HCT116 (cell line): ENCODE data around the gene CHST1. TPM values are rescaled to one million over a fixed set of nuclear protein-coding genes. Genes with fewer than 3 reads are reported as not detected.

ENCODE experiments used
- ATAC-seq: fragments of 200-7000 bp; cut with Tn5 transposase; 2 replicates; pipeline ENCODE4 v1.9.1; 2020; ENCODE audit warnings: mild to moderate bottlenecking, moderate library complexity
- BruUV-seq: library from RNA; stranded (reverse); fragments of 400-500 nt; replicated peaks from 2 replicates; lab custom pipeline; 2021; lab: Mats Ljungman, UMichigan
- CTCF ChIA-PET: fragments of 300-600 bp; sonication (Branson Sonifier 250); formaldehyde crosslinking; loops from one replicate; lab custom pipeline; 2021; ENCODE audit warnings: antibody characterized with exemption; lab: Charles Lee
- POLR2A ChIA-PET: fragments of 300-600, 350-600 bp; sonication (Branson Sonifier 250); formaldehyde crosslinking; loops from one replicate; lab custom pipeline; 2021; ENCODE audit warnings: antibody characterized with exemption; lab: Charles Lee
- RAD21 ChIA-PET, 2 experiments: fragments of 300-600 bp; sonication (Branson Sonifier 250); formaldehyde crosslinking; loops; one replicate each; lab custom pipeline; 2023; ENCODE audit warnings: low total read pairs in 2 of 2; ENCODE audit not compliant: uncharacterized antibody in 2 of 2, unreplicated experiment in 2 of 2, low non-redundant PET in 1 of 2; lab: Charles Lee
- DNase-seq: peaks from one replicate; pipeline ENCODE4 v3.0.0-alpha.2; 2010; ENCODE audit warnings: low read depth, low spot score
- H2AFZ ChIP-seq: fragments of 200-600 bp; shearing (Covaris generic), sonication (generic); 2 replicates; pipeline ENCODE4 v1.6.1; 2017; ENCODE audit warnings: low read depth, mixed run types, mixed read lengths, antibody characterized with exemption, low read length; ENCODE audit not compliant: poor library complexity, severe bottlenecking
- H3K27ac ChIP-seq: 2 replicates; pipeline ENCODE4 v1.5.1; 2012; ENCODE audit warnings: low read depth, low read length
- H3K27me3 ChIP-seq: fragments of 200-600 bp; sonication (generic); 2 replicates; pipeline ENCODE4 v1.6.1; 2016; ENCODE audit warnings: mixed run types, low read length, mixed read lengths; ENCODE audit not compliant: insufficient read depth
- H3K36me3 ChIP-seq, 2 experiments: fragments of 200-500 bp in 1 of 2; fragments of 200-600 bp in 1 of 2; sonication (Bioruptor generic) in 1 of 2; sonication (generic) in 1 of 2; 2 replicates each; pipeline versions ENCODE4 v1.5.1 to v1.6.1; 2014 to 2016; ENCODE audit warnings: low read length in 2 of 2, inconsistent platforms in 1 of 2, mixed read lengths in 1 of 2, mixed run types in 1 of 2; ENCODE audit not compliant: insufficient read depth in 2 of 2, control insufficient read depth in 1 of 2
- H3K4me1 ChIP-seq, 2 experiments: fragments of 200-600 bp in 1 of 2; sonication (generic) in 1 of 2; 2 replicates each; pipeline versions ENCODE4 v1.5.1 to v1.6.1; 2012 to 2017; ENCODE audit warnings: low read length in 2 of 2, inconsistent platforms in 1 of 2, mild to moderate bottlenecking in 1 of 2, mixed read lengths in 1 of 2, mixed run types in 1 of 2, moderate library complexity in 1 of 2; ENCODE audit not compliant: insufficient read depth in 2 of 2, control insufficient read depth in 1 of 2
- H3K4me2 ChIP-seq: fragments of 200-600 bp; sonication (generic); 2 replicates; pipeline ENCODE4 v1.6.1; 2017; ENCODE audit warnings: mixed run types, low read length, mixed read lengths
- H3K4me3 ChIP-seq, 2 experiments: fragments of 200-600 bp in 1 of 2; sonication (generic) in 1 of 2; replicated peaks in 1 of 2; 2 replicates each; pipeline ENCODE4 v1.5.1; 2011 to 2016; ENCODE audit warnings: low read length in 2 of 2, control low read depth in 1 of 2, low read depth in 1 of 2, mild to moderate bottlenecking in 1 of 2, mixed read lengths in 1 of 2, mixed run types in 1 of 2
- H3K79me2 ChIP-seq: fragments of 200-600 bp; sonication (generic); 2 replicates; pipeline ENCODE4 v1.6.1; 2017; ENCODE audit warnings: mild to moderate bottlenecking, mixed run types, low read length, moderate library complexity, mixed read lengths; ENCODE audit not compliant: insufficient read depth
- H3K9ac ChIP-seq: fragments of 200-600 bp; sonication (generic); 2 replicates; pipeline ENCODE4 v1.6.1; 2016; ENCODE audit warnings: low read length, mixed read lengths
- H3K9me2 ChIP-seq: fragments of 200-600 bp; sonication (generic), shearing (Covaris generic); 2 replicates; pipeline ENCODE4 v1.6.1; 2017; ENCODE audit warnings: mixed run types, mild to moderate bottlenecking, moderate library complexity; ENCODE audit not compliant: insufficient read depth
- H3K9me3 ChIP-seq, 2 experiments: fragments of 200-500 bp in 1 of 2; fragments of 200-600 bp in 1 of 2; sonication (Bioruptor generic) in 1 of 2; sonication (generic) in 1 of 2; 2 replicates each; pipeline ENCODE4 v1.6.1; 2014 to 2017; ENCODE audit warnings: low read length in 2 of 2, mixed read lengths in 2 of 2, inconsistent platforms in 1 of 2, low read depth in 1 of 2, mild to moderate bottlenecking in 1 of 2, mixed run types in 1 of 2, moderate library complexity in 1 of 2; ENCODE audit not compliant: control insufficient read depth in 1 of 2, insufficient read depth in 1 of 2
- H4K20me1 ChIP-seq: fragments of 200-600 bp; sonication (generic), shearing (Covaris generic); 2 replicates; pipeline ENCODE4 v1.6.1; 2017; ENCODE audit warnings: mixed run types, mild to moderate bottlenecking, moderate library complexity; ENCODE audit not compliant: insufficient read depth
- ATF3 ChIP-seq: IDR thresholded peaks from 2 replicates; pipeline ENCODE4 v1.6.1; 2012
- CBX3 ChIP-seq: IDR thresholded peaks from 2 replicates; pipeline ENCODE4 v1.6.1; 2012; ENCODE audit warnings: low read depth
- CEBPB ChIP-seq: IDR thresholded peaks from 2 replicates; pipeline ENCODE4 v1.6.1; 2012; ENCODE audit warnings: low read depth
- EGR1 ChIP-seq: IDR thresholded peaks from 2 replicates; pipeline ENCODE4 v1.6.1; 2012; ENCODE audit warnings: low read depth
- ELF1 ChIP-seq: IDR thresholded peaks from 2 replicates; pipeline ENCODE4 v1.6.1; 2012; ENCODE audit warnings: low read depth, borderline replicate concordance
- FOSL1 ChIP-seq: IDR thresholded peaks from 2 replicates; pipeline ENCODE4 v1.6.1; 2012; ENCODE audit warnings: low read depth
- SRF ChIP-seq: IDR thresholded peaks from 2 replicates; pipeline ENCODE4 v1.6.1; 2012; ENCODE audit warnings: low read depth
- ZBTB33 ChIP-seq: IDR thresholded peaks from 2 replicates; pipeline ENCODE4 v1.6.1; 2011; ENCODE audit warnings: mild to moderate bottlenecking, low read length, moderate library complexity; ENCODE audit not compliant: insufficient replicate concordance; ENCODE audit errors: extremely low read depth
- intact Hi-C: fragments of 100-400 bp; cut with micrococcal nuclease; formaldehyde crosslinking; loops from 2 replicates; pipeline ENCODE4 v1.10.0; 2022
- total RNA-seq: library from RNA; stranded (reverse); gene quantifications from one replicate; pipeline ENCODE4 v1.2.1, GENCODE V29; 2021; ENCODE audit not compliant: unreplicated experiment
- TF ChIP-seq, protein P1 (sequence below): IDR thresholded peaks from 2 replicates; pipeline ENCODE4 v1.6.1; 2012

CHST1 gene
- total RNA-seq, 1 experiment from 2014 or later, result 0.69 TPM

DNA sequence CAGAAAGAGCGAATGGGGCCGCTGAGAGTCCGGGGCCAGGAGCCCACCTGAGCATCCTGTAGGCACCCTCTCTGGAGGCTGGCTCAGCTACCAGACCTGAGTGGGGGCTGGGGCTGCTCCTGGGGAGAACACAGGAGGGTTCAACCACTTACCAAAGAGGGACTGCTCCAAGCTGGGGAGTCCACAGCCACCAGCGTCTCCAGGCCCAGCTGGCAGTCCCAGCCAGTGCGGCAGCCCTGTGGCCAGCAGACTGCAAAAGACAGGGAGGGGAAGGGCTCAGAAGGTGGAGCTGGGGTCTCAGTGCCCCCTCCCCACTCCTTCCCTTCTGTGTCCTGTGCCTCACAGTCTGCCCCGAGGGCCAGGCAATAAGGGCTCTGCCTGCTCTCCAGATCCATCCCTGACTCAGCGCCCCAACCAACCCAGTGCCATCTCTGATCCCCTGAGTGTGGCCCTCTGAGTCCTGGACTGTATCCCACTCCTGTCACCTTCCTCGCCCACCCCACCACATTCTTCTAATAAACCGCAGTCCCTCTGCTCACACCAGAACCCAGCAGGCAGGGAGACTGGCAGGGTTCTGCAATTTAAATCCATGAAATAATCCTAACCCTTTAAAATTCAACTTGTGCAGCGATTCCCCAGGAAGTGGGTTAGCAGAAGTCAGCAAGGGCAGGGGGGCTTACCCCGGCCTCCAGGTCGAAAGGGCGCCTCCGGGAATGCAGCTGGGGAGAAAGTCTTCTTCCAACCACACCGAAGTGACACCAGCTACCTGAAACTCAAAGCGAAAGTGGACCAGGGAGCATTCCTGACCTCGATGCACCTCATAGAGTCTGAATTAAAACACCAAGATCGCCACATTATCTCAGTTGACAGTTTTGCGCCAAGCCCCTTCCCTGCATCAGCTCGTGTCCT, 13.3 kb downstream of the CHST1 start:
- BruUV-seq, result no TSS peak
- Histone ChIP-seq H2AFZ (no peak overlapping the region), H4K20me1 (no peaks in the 10 kb centered on the region), H3K9me3 (no peaks in the 10 kb centered on the region), H3K4me3 (no peak overlapping the region), H3K27ac (no peak overlapping the region), H3K9me2 (no peaks in the 10 kb centered on the region), H3K4me2 (no peak overlapping the region), H3K36me3 (no peaks in the 10 kb centered on the region), H3K4me1 (peaks cover 0 to 3% of the 10 kb centered on the region in 2 experiments; a peak in 1 of 4 replicates), H3K9ac (no peak overlapping the region), H3K27me3 (no peaks in the 10 kb centered on the region), H3K79me2 (no peaks in the 10 kb centered on the region)
- ChIA-PET POLR2A (no interaction called here), CTCF (no interaction called here), RAD21 (no interaction called here)
- DNase-seq (no peak), ATAC-seq (no peak)
- intact Hi-C loops, result loop anchor here (10.0 kb wide), 1 partner anchor 247 kb away; no protein-coding TSS in a partner anchor
- no peak for TF ChIP-seq FOSL1
- TF ChIP-seq EGR1, result no peak
- no peak for TF ChIP-seq ATF3
- no peak for TF ChIP-seq SRF
- TF ChIP-seq CBX3, result no peak
- TF ChIP-seq, protein P1, sequence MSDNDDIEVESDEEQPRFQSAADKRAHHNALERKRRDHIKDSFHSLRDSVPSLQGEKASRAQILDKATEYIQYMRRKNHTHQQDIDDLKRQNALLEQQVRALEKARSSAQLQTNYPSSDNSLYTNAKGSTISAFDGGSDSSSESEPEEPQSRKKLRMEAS, result no peak

DNA sequence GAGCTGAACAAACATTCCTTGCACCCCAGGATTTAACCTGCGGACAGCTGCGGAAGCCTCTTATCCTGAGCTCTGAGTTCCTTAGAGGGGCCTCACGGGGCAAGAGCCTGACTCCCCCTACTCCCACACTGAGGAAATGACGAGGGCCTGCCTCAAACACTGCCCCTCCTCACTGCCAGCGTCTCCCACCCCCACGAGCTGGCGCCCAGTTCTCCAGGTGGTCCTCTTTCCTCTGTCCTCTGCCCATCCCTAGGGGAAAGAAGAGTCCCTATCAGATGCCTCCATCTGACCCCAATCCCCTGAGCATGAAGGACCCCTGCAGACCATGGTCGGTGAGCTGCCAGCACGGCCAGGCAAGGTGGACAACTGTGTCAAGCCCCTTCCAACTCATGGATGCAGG, 14.3 kb downstream of the CHST1 start:
- H3K9me3 ChIP-seq, result no peaks in the 10 kb centered on the region
- DNase-seq (no peak), ATAC-seq (no peak)
- H3K4me3 ChIP-seq, result no peak overlapping the region
- ChIA-PET CTCF (no interaction called here), RAD21 (no interaction called here), POLR2A (no interaction called here)
- no peak overlapping the region for H2AFZ ChIP-seq
- intact Hi-C loops, result loop anchor here (10.0 kb wide), 1 partner anchor 246 kb away; no protein-coding TSS in a partner anchor
- no peak overlapping the region for H3K4me2 ChIP-seq
- H3K4me1 ChIP-seq, result peaks cover 0 to 3% of the 10 kb centered on the region in 2 experiments; a peak in 1 of 4 replicates
- no peaks in the 10 kb centered on the region for H3K27me3 ChIP-seq
- no peaks in the 10 kb centered on the region for H4K20me1 ChIP-seq
- no peak for TF ChIP-seq ZBTB33
- no peak for TF ChIP-seq CEBPB
- no peak for TF ChIP-seq ELF1
- no peaks in the 10 kb centered on the region for H3K36me3 ChIP-seq
- H3K27ac ChIP-seq, result no peak overlapping the region
- no TSS peak for BruUV-seq
- no peak overlapping the region for H3K9ac ChIP-seq
- H3K9me2 ChIP-seq, result no peaks in the 10 kb centered on the region
- H3K79me2 ChIP-seq, result no peaks in the 10 kb centered on the region
